Heart left ventricle (tissue), 16 donors: Measurements from ENCODE around the gene SLIT3. TPM values are rescaled to one million over a fixed set of nuclear protein-coding genes. Genes with fewer than 3 reads are reported as not detected.

ENCODE experiments used
- ATAC-seq, 4 donors: fragments of 200-7000 bp; cut with Tn5 transposase; one replicate each; pipeline ENCODE4 v1.9.1; 2020 to 2022; ENCODE audit warnings: moderate library complexity in 4 of 4, mild to moderate bottlenecking in 3 of 4, moderate number of reproducible peaks in 1 of 4
- DNase-seq, 5 donors: peaks; one replicate each; pipeline ENCODE4 v3.0.0-alpha.2; 2020
- H3K27ac ChIP-seq, 12 donors: fragments of 200-600 bp; sonication (generic) in 4 of 12; one replicate each; pipeline versions ENCODE4 v1.5.0 to v1.8.0; 2016 to 2022; ENCODE audit warnings: mild to moderate bottlenecking in 2 of 12
- H3K27me3 ChIP-seq, 9 donors: fragments of 200-600 bp; sonication (generic) in 2 of 9; one replicate each; pipeline versions ENCODE4 v1.5.1 to v1.8.0; 2016 to 2022; ENCODE audit warnings: mild to moderate bottlenecking in 3 of 9
- H3K36me3 ChIP-seq, 9 donors: fragments of 200-600 bp; sonication (generic) in 2 of 9; one replicate each; pipeline versions ENCODE4 v1.5.0 to v1.8.0; 2018 to 2022; ENCODE audit warnings: mild to moderate bottlenecking in 2 of 9
- H3K4me1 ChIP-seq, 12 donors: fragments of 200-600 bp; sonication (generic) in 4 of 12; one replicate each; pipeline versions ENCODE4 v1.5.0 to v1.8.0; 2016 to 2022; ENCODE audit warnings: mild to moderate bottlenecking in 3 of 12
- H3K4me3 ChIP-seq, 12 donors: fragments of 200-600 bp; sonication (generic) in 4 of 12; one replicate each; pipeline versions ENCODE4 v1.5.0 to v1.8.0; 2017 to 2022; ENCODE audit warnings: mild to moderate bottlenecking in 9 of 12, moderate library complexity in 4 of 12
- H3K9me3 ChIP-seq, 12 donors: fragments of 200-600 bp; sonication (generic) in 4 of 12; one replicate each; pipeline versions ENCODE4 v1.5.0 to v1.8.0; 2016 to 2022; ENCODE audit warnings: mild to moderate bottlenecking in 1 of 12
- POLR2A ChIP-seq, 2 donors: fragments of 450-650 bp; IDR thresholded peaks; one replicate each; pipeline ENCODE4 v1.6.1; 2017; ENCODE audit warnings: antibody characterized with exemption in 2 of 2, mild to moderate bottlenecking in 2 of 2, moderate library complexity in 2 of 2
- WGBS, 4 donors: extraction: QIAGEN DNeasy Blood & Tissue Kit in 2 of 4; methylation state at CpG; one replicate each; pipeline versions ENCODE4 v1.1.5 to v1.1.7; 2013 to 2018; 5-methylcytosine and 5-hydroxymethylcytosine counted together
- intact Hi-C, 10 donors: fragments of 100-400 bp; cut with DNase I; formaldehyde crosslinking; loops; one replicate each; pipeline versions ENCODE4 v1.11.1 to v1.14.2; 2022
- polyA plus RNA-seq, 2 donors: library from polyadenylated mRNA; stranded (reverse); fragments of 200-250 nt; gene quantifications; one replicate each; pipeline ENCODE4 v1.2.3, GENCODE V29; 2013
- total RNA-seq, 9 donors: library from RNA; depleted of rRNA in 2 of 9; stranded (reverse); fragments of >200 nt in 2 of 9; fragmentation: NEBNext Ultra II Directional in 3 of 9; extraction: Animal tissue kit (Norgen Biotek cat#: 25700) in 3 of 9; gene quantifications; one replicate each; pipeline versions ENCODE4 v1.1.0 to v1.2.4, GENCODE V29; 2016 to 2023
- TF ChIP-seq, protein P1 (sequence below), 12 donors: fragments of 200-600 bp; sonication (generic) in 4 of 12; IDR thresholded peaks; one replicate each; pipeline versions ENCODE4 v1.5.0 to v1.8.0; 2018 to 2022; ENCODE audit warnings: antibody characterized with exemption in 12 of 12, mild to moderate bottlenecking in 5 of 12
- donor health status: ischemic (EF 13 %, LVEDD 7.1; RV severe dilation, severe dysfunction).
- donor health status: healthy with polysubstance abuse.
- donor health status: DM: no; HTN: yes; CAD: no.
- donor health status: DM: no; HTN: no; CAD: no.
- donor health status: ischemic (EF 25% LVEDD 6.9; RV normal size, moderate dysfunction).
- donor health status: ischemic (EF 25% LVEDD 5.7; RV mildly dilated, moderate dysfunction).
- donor health status: healthy.
- donor health status: DM: yes; HTN: yes; CAD: no.
- donor health status: ischemic (EF 35%, LVEDD 5.7; RV mildly dilated, moderate dysfunction).
- donor health status: nonischemic (EF 11% LVEDD 7.7; RV severe dilation, severe dysfunction).
- donor health status: DM: yes; HTN: yes; CAD: no.
- donor health status: PGD.
- donor health status: ischemic (EF 29% LVEDD 5.4; RV normal size, mild dysfunction).
- donor health status: nonischemic (EF 23%, LVEDD 6.1; RV moderate dilation, normal function).

Gene SLIT3
- total and polyA plus RNA-seq, 11 donors = 2.3 to 40.3 (median 14.4) TPM

DNA sequence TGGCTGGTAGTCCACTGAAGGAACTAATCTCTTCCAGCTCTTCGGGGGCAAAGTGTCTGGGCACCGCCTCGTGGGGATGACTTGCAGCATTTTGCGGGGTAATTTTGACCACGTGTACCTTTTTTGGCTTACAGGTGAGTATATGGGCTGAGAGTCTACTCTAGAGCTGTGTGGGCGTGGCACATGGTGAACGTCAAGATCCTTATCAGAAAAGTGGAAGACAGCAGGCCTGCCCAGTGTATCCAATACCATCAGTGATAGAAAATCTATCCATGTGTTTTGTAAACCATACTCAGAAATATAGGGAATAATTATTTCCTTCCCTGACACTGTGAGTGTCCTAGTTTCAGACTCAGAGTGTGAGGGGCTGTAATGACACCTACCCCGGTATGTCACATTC is 148.5 kb downstream of the SLIT3 start:
- ATAC-seq = no peak
- Histone ChIP-seq H3K27ac (no peak overlapping the region), H3K4me1 (peaks cover 0 to 7% (median 0%) of the 10 kb centered on the region in 12 donors)

GRCh38 chr5:169151051-169151805 is 149.7 kb downstream of the SLIT3 start:
- peaks cover 0 to 7% (median 0%) of the 10 kb centered on the region in 12 donors for H3K4me1 ChIP-seq
- intact Hi-C loops = no loop called here
- H3K9me3 ChIP-seq = no peaks in the 10 kb centered on the region
- no peak overlapping the region for H3K4me3 ChIP-seq
- ATAC-seq (no peak), DNase-seq (no peak)
- 72 to 78% (median 77%) methylated on average over 6 of the region's 6 CpGs for WGBS, 4 donors
- no peaks in the 10 kb centered on the region for H3K36me3 ChIP-seq
- no peaks in the 10 kb centered on the region for H3K27me3 ChIP-seq
- TF ChIP-seq, protein P1, sequence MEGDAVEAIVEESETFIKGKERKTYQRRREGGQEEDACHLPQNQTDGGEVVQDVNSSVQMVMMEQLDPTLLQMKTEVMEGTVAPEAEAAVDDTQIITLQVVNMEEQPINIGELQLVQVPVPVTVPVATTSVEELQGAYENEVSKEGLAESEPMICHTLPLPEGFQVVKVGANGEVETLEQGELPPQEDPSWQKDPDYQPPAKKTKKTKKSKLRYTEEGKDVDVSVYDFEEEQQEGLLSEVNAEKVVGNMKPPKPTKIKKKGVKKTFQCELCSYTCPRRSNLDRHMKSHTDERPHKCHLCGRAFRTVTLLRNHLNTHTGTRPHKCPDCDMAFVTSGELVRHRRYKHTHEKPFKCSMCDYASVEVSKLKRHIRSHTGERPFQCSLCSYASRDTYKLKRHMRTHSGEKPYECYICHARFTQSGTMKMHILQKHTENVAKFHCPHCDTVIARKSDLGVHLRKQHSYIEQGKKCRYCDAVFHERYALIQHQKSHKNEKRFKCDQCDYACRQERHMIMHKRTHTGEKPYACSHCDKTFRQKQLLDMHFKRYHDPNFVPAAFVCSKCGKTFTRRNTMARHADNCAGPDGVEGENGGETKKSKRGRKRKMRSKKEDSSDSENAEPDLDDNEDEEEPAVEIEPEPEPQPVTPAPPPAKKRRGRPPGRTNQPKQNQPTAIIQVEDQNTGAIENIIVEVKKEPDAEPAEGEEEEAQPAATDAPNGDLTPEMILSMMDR (IDR thresholded peaks at IDR 0.05) = no peak
- TF ChIP-seq POLR2A (IDR thresholded peaks at IDR 0.05) = no peak
- no peak overlapping the region for H3K27ac ChIP-seq

More for the DNA sequence above, 148.5 kb downstream of the SLIT3 start:
- intact Hi-C loops = no loop called here
- H3K9me3 ChIP-seq = peaks cover 0 to 3% (median 0%) of the 10 kb centered on the region in 12 donors
- DNase-seq = no peak
- 85 to 88% (median 87%) methylated on average over 7 to 8 of the region's 8 CpGs for whole genome bisulfite sequencing, 4 donors
- H3K36me3 ChIP-seq = no peaks in the 10 kb centered on the region
- TF ChIP-seq POLR2A (IDR thresholded peaks at IDR 0.05) = no peak
- TF ChIP-seq, protein P1 (IDR thresholded peaks at IDR 0.05) = no peak
- H3K27me3 ChIP-seq = no peaks in the 10 kb centered on the region
- no peak overlapping the region for H3K4me3 ChIP-seq

DNA sequence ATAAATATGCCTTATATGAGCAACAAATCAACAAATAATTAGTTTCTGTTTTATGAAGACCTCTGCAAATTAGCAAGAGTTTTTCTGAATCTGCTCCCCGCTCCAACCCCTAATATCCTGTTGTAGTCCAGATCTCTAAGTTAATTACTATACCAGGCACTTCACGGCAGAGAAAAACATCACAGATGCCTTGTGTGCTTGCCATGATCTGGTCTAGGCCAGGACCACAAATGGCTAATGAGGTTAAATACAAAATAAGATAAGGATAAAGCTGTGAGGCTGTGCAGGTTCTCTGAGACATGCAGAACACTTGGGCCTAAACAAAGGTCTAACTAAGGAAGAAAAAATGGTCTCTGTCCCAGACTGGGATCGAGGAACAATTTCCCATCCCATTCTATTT is 150.8 kb downstream of the SLIT3 start:
- H3K4me3 ChIP-seq = no peak overlapping the region
- intact Hi-C loops = no loop called here
- no peak for DNase-seq
- ATAC-seq = no peak
- no peaks in the 10 kb centered on the region for H3K9me3 ChIP-seq
- H3K4me1 ChIP-seq = peaks cover 0 to 7% (median 0%) of the 10 kb centered on the region in 12 donors
- no peaks in the 10 kb centered on the region for H3K36me3 ChIP-seq
- TF ChIP-seq, protein P1 (IDR thresholded peaks at IDR 0.05) = no peak
- no peak for TF ChIP-seq POLR2A (IDR thresholded peaks at IDR 0.05)
- H3K27me3 ChIP-seq = no peaks in the 10 kb centered on the region
- WGBS, 4 donors = 68 to 79% (median 77%) methylated on average over 3 of the region's 3 CpGs
- H3K27ac ChIP-seq = no peak overlapping the region

GRCh38 chr5:169149317-169149716 is 151.6 kb downstream of the SLIT3 start:
- 58 to 87% (median 72%) methylated on average over 4 of the region's 4 CpGs for WGBS, 4 donors
- DNase-seq = no peak

More at GRCh38 chr5:169149317-169149716, 151.6 kb downstream of the SLIT3 start:
- intact Hi-C loops = no loop called here
- Histone ChIP-seq H3K4me1 (peaks cover 0 to 7% (median 0%) of the 10 kb centered on the region in 12 donors), H3K27ac (no peak overlapping the region), H3K4me3 (no peak overlapping the region), H3K36me3 (no peaks in the 10 kb centered on the region), H3K9me3 (no peaks in the 10 kb centered on the region), H3K27me3 (no peaks in the 10 kb centered on the region)
- TF ChIP-seq, protein P1 (IDR thresholded peaks at IDR 0.05) = peak in 4 of 12 donors; percentile 6 to 15 (median 10)
- TF ChIP-seq POLR2A (IDR thresholded peaks at IDR 0.05) = no peak
- no peak for ATAC-seq
